BLaER1 (cell line): Measurements from ENCODE around the gene BTN3A1.

Experiments
- H3K27ac ChIP-seq: shearing (Covaris generic); formaldehyde crosslinking; 2 replicates; pipeline ENCODE4 v1.8.1; 2022
- H3K27me3 ChIP-seq: shearing (Covaris generic); formaldehyde crosslinking; 2 replicates; pipeline ENCODE4 v1.8.1; 2022
- H3K36me3 ChIP-seq: shearing (Covaris generic); formaldehyde crosslinking; 2 replicates; pipeline ENCODE4 v1.8.1; 2022
- H3K4me1 ChIP-seq: shearing (Covaris generic); formaldehyde crosslinking; 2 replicates; pipeline ENCODE4 v1.8.1; 2022
- H3K4me2 ChIP-seq: shearing (Covaris generic); formaldehyde crosslinking; 2 replicates; pipeline ENCODE4 v1.8.1; 2022
- H3K4me3 ChIP-seq: shearing (Covaris generic); formaldehyde crosslinking; 2 replicates; pipeline ENCODE4 v1.8.1; 2022
- H3K9ac ChIP-seq: shearing (Covaris generic); formaldehyde crosslinking; 2 replicates; pipeline ENCODE4 v1.8.1; 2022
- H3K9me3 ChIP-seq: shearing (Covaris generic); formaldehyde crosslinking; 2 replicates; pipeline ENCODE4 v1.8.1; 2022
- H4K20me1 ChIP-seq: shearing (Covaris generic); formaldehyde crosslinking; 2 replicates; pipeline ENCODE4 v1.8.1; 2022
- Cebpa-rat ChIP-seq: shearing (Covaris generic); IDR thresholded peaks from 2 replicates; pipeline ENCODE4 v1.8.1; 2022

The BTN3A1 gene

GRCh38 chr6:26464416-26465131, 62.5 kb downstream of the BTN3A1 start:
- Histone ChIP-seq H3K27ac (no peak overlapping the region), H3K9me3 (no peaks in the 10 kb centered on the region; the same call in 1 of the 2 replicates), H3K9ac (no peak overlapping the region), H3K36me3 (peaks cover 97% of the 10 kb centered on the region), H3K4me3 (no peak overlapping the region), H4K20me1 (peaks cover 26% of the 10 kb centered on the region; the same call in 1 of the 2 replicates), H3K4me1 (peaks cover 20% of the 10 kb centered on the region), H3K4me2 (no peak overlapping the region), H3K27me3 (no peaks in the 10 kb centered on the region)
- no peak for TF ChIP-seq Cebpa-rat
